NOMO-1 treated with dmso at 0.1 percent for 144 hours (cell line): ENCODE measurements around the gene CARHSP1.
"Not testable (repeated sequence)": the region's sequence is repeated elsewhere in the genome, so short reads cannot be mapped to it uniquely, and the experiment has no call there.

ENCODE experiments used
- DNase-seq: peaks from one replicate; lab custom pipeline; 2025; ENCODE audit not compliant: unreplicated experiment; lab: John Stamatoyannopoulos, UW

CARHSP1 gene

GRCh38 chr16:8893976-8894690, 25.3 kb upstream of the CARHSP1 start:
- DNase-seq: no peak

GRCh38 chr16:8893426-8893825, 24.6 kb upstream of the CARHSP1 start:
- no peak for DNase-seq

GRCh38 chr16:8892101-8892575, 23.3 kb upstream of the CARHSP1 start:
- DNase-seq: no peak

- no peak for DNase-seq
Observed at GRCh38 chr16:8890549-8890921, 21.7 kb upstream of the CARHSP1 start.

GRCh38 chr16:8889893-8890548, 21.2 kb upstream of the CARHSP1 start:
- DNase-seq: no peak

GRCh38 chr16:8888951-8889892, 20.4 kb upstream of the CARHSP1 start:
- no peak for DNase-seq

GRCh38 chr16:8887952-8888560, 19.2 kb upstream of the CARHSP1 start:
- no peak for DNase-seq

- DNase-seq: no peak
Observed at GRCh38 chr16:8887431-8887765, 18.6 kb upstream of the CARHSP1 start.

GRCh38 chr16:8886593-8887430, 18.0 kb upstream of the CARHSP1 start:
- no peak for DNase-seq

GRCh38 chr16:8885674-8886592, 17.1 kb upstream of the CARHSP1 start:
- no peak for DNase-seq

GRCh38 chr16:8882725-8883377, 14.0 kb upstream of the CARHSP1 start:
- no peak for DNase-seq

GRCh38 chr16:8882041-8882617, 13.3 kb upstream of the CARHSP1 start, which contains the start of gene LITAFD:
Gene LITAFD, plus strand, starts transcription at chr16:8882351. Its CDS starts 2,005 bp downstream, at chr16:8884356.
- no peak for DNase-seq

- DNase-seq: no peak
Observed at GRCh38 chr16:8880839-8881510, 12.2 kb upstream of the CARHSP1 start.

- DNase-seq: no peak
Observed at GRCh38 chr16:8878523-8878911, 9.7 kb upstream of the CARHSP1 start.

GRCh38 chr16:8877894-8878522, 9.2 kb upstream of the CARHSP1 start:
- DNase-seq: no peak

- DNase-seq: not testable (repeated sequence)
Observed at GRCh38 chr16:8875317-8875716, 6.5 kb upstream of the CARHSP1 start.

GRCh38 chr16:8874388-8874787, 5.6 kb upstream of the CARHSP1 start:
- DNase-seq: no peak
